Measurements from ENCODE around the gene ATRX. TPM values are rescaled to one million over a fixed set of nuclear protein-coding genes. Genes with fewer than 3 reads are reported as not detected.

Gene ATRX
- total and polyA plus RNA-seq, 2 of the 8 experiments (the other 6 are each of a cell fraction or from before 2014, with no cell fraction given): 28.4 to 97.8 TPM

GRCh38 chrX:77502951-77503525 lies 283.0 kb downstream of the ATRX start:
- H4K5ac ChIP-seq (ENCODE audit: insufficient read length, low read depth, low read length): no peak overlapping the region
- no peak overlapping the region for H2AK5ac ChIP-seq (ENCODE audit: low read depth, low read length)
- H2BK15ac ChIP-seq (ENCODE audit: low read length): no peak overlapping the region
- H3K79me1 ChIP-seq (ENCODE audit: low read depth, low read length): no peaks in the 10 kb centered on the region
- TF ChIP-seq SP1 (IDR thresholded peaks at IDR 0.05; ENCODE audit: low read depth, low read length): no peak
- TF ChIP-seq BACH1 (IDR thresholded peaks at IDR 0.05; ENCODE audit: low read length): no peak
- TF ChIP-seq SIX5 (IDR thresholded peaks at IDR 0.05; ENCODE audit: low read depth, low read length): no peak
- no peak for TF ChIP-seq KDM4A (IDR thresholded peaks at IDR 0.05; ENCODE audit: low read depth, low read length, severe bottlenecking)
- H3K9me3 ChIP-seq (ENCODE audit: insufficient read depth in 2 of 2, low read depth in 1 of 2, low read length in 1 of 2): no peaks in the 10 kb centered on the region
- DNase-seq (ENCODE audit: low read depth in 1 of 2, low spot score in 2 of 2) (no peak), FAIRE-seq (no peak)
- no peak overlapping the region for H2BK12ac ChIP-seq (ENCODE audit: low read depth, low read length)
- no peak overlapping the region for H3K56ac ChIP-seq (replicated peaks; ENCODE audit: insufficient read length, low read depth, low read length)
- POLR2A ChIA-PET (ENCODE audit: partially characterized antibody): interaction anchor here (0.9 to 1.5 kb wide), 4 partner anchors 17 to 56 kb away, joined by 3 to 4 read pairs (median 3); partner anchors contain the start of gene FGF16
- no peak overlapping the region for H3K9ac ChIP-seq (replicated peaks in 1 of 4; ENCODE audit: extremely low read depth in 1 of 4, low read depth in 3 of 4, low read length in 3 of 4)
- peaks cover 0 to 4% (median 0%) of the 10 kb centered on the region in 4 experiments; a peak in 1 of 8 replicates for H3K36me3 ChIP-seq (ENCODE audit: control insufficient read depth in 2 of 4, insufficient read depth in 4 of 4, low read length in 3 of 4)
- H3K27me3 ChIP-seq (replicated peaks in 1 of 4; ENCODE audit: control insufficient read depth in 3 of 4, extremely low read depth in 1 of 4, insufficient read depth in 3 of 4, low read length in 3 of 4): no peaks in the 10 kb centered on the region
- H3K4me3 ChIP-seq (ENCODE audit: extremely low read depth in 1 of 4, insufficient read depth in 2 of 4, low read depth in 3 of 4, low read length in 4 of 4): no peak overlapping the region
- no peak overlapping the region; a peak in 1 of 4 replicates for H3K4me2 ChIP-seq (ENCODE audit: insufficient read depth in 1 of 2, low read depth in 2 of 2, low read length in 2 of 2)
- H4K8ac ChIP-seq (ENCODE audit: extremely low read depth, insufficient read depth, low read length): no peak overlapping the region
- 24% methylated on average over 2 of the region's 2 CpGs; no CpG with 5 or more reads in 1 of the 2 experiments for WGBS, 2 experiments (ENCODE audit: extremely low coverage in 1 of 2, insufficient coverage in 1 of 2, insufficient read length in 1 of 2, insufficient replicate concordance in 2 of 2, low coverage in 1 of 2, low lambda C conversion rate in 2 of 2, missing lambda C conversion rate in 1 of 2)
- CTCF ChIA-PET (ENCODE audit: partially characterized antibody): no interaction called here
- no peak overlapping the region for H2AFZ ChIP-seq (ENCODE audit: low read length)
- no peaks in the 10 kb centered on the region for H3K79me2 ChIP-seq (ENCODE audit: control insufficient read depth in 1 of 2, insufficient read depth in 2 of 2, low read length in 2 of 2)
- H3K4ac ChIP-seq (replicated peaks; ENCODE audit: insufficient read length, low read depth, low read length): no peak overlapping the region
- H3K23me2 ChIP-seq (ENCODE audit: low read depth, low read length): no peaks in the 10 kb centered on the region
- no peaks in the 10 kb centered on the region for H4K20me1 ChIP-seq (replicated peaks in 1 of 2; ENCODE audit: control insufficient read depth in 1 of 2, insufficient read depth in 2 of 2, low read length in 2 of 2)
- no peak overlapping the region for H3K14ac ChIP-seq (ENCODE audit: insufficient read length)
- H2BK5ac ChIP-seq (ENCODE audit: low read depth, low read length): no peak overlapping the region
- H2BK20ac ChIP-seq (ENCODE audit: low read length): no peak overlapping the region
- H3K23ac ChIP-seq (ENCODE audit: insufficient read length): no peak overlapping the region
- H4K91ac ChIP-seq (replicated peaks; ENCODE audit: insufficient read length, low read length): no peak overlapping the region
- peaks cover 0 to 5% (median 2%) of the 10 kb centered on the region in 4 experiments; a peak in 1 of 7 replicates for H3K4me1 ChIP-seq (replicated peaks in 1 of 4; ENCODE audit: control insufficient read depth in 3 of 4, insufficient read depth in 4 of 4, low read length in 3 of 4)
- H3K27ac ChIP-seq (ENCODE audit: low read depth, low read length): no peak overlapping the region
- no peak overlapping the region for H3K18ac ChIP-seq (ENCODE audit: extremely low read depth, low read length)
- no peak overlapping the region for H2BK120ac ChIP-seq (replicated peaks; ENCODE audit: low read depth, low read length)

Data from H1 (cell line).